Fibroblast of lung (primary cell): ENCODE data around the gene NOX4. TPM values are rescaled to one million over a fixed set of nuclear protein-coding genes. Genes with fewer than 3 reads are reported as not detected.
"Not testable (repeated sequence)": the region's sequence is repeated elsewhere in the genome, so short reads cannot be mapped to it uniquely, and the experiment has no call there.

Experiments used
- DNase-seq, 2 donors: peaks; one replicate each; pipeline versions ENCODE4 v3.0.0 to v3.0.0-alpha.2; 2010; ENCODE audit warnings: low read depth in 2 of 2
- H2AFZ ChIP-seq: 2 replicates; pipeline ENCODE4 v1.5.1; 2012; ENCODE audit warnings: low read length, control low read depth, inconsistent platforms
- H3K27ac ChIP-seq: 2 replicates; pipeline ENCODE4 v1.5.1; 2011; ENCODE audit warnings: low read length, control low read depth; ENCODE audit not compliant: insufficient read depth
- H3K27me3 ChIP-seq: 2 replicates; pipeline ENCODE4 v1.5.1; 2011; ENCODE audit warnings: mild to moderate bottlenecking, low read length; ENCODE audit not compliant: control insufficient read depth, insufficient read depth
- H3K36me3 ChIP-seq: 2 replicates; pipeline ENCODE4 v1.5.1; 2011; ENCODE audit warnings: low read length; ENCODE audit not compliant: control insufficient read depth, insufficient read depth
- H3K4me1 ChIP-seq: 2 replicates; pipeline ENCODE4 v1.5.1; 2011; ENCODE audit warnings: low read length; ENCODE audit not compliant: control insufficient read depth, insufficient read depth; ENCODE audit errors: extremely low read depth
- H3K4me2 ChIP-seq: 2 replicates; pipeline ENCODE4 v1.5.1; 2011; ENCODE audit warnings: low read length, control low read depth; ENCODE audit not compliant: insufficient read depth; ENCODE audit errors: extremely low read depth
- H3K4me3 ChIP-seq, 4 experiments: fragments of 200-600 bp in 1 of 4; sonication (generic) in 1 of 4; replicated peaks in 1 of 4; 2 replicates each; pipeline ENCODE4 v1.5.1; 2011 to 2016; ENCODE audit warnings: low read length in 4 of 4, low read depth in 3 of 4, mild to moderate bottlenecking in 3 of 4, control low read depth in 2 of 4, inconsistent platforms in 1 of 4, mixed read lengths in 1 of 4; ENCODE audit not compliant: insufficient read depth in 1 of 4; ENCODE audit errors: control extremely low read depth in 1 of 4
- H3K79me2 ChIP-seq: 2 replicates; pipeline ENCODE4 v1.5.1; 2012; ENCODE audit warnings: mild to moderate bottlenecking, low read length, inconsistent platforms; ENCODE audit not compliant: control insufficient read depth, insufficient read depth
- H3K9ac ChIP-seq: 2 replicates; pipeline ENCODE4 v1.5.1; 2011; ENCODE audit warnings: mild to moderate bottlenecking, low read length, control low read depth; ENCODE audit not compliant: insufficient read depth
- H3K9me3 ChIP-seq: 2 replicates; pipeline ENCODE4 v1.5.1; 2012; ENCODE audit warnings: low read depth, low read length; ENCODE audit not compliant: control insufficient read depth, insufficient read depth
- H4K20me1 ChIP-seq: 2 replicates; pipeline ENCODE4 v1.5.1; 2011; ENCODE audit warnings: low read length; ENCODE audit not compliant: control insufficient read depth, insufficient read depth; ENCODE audit errors: extremely low read depth
- CTCF ChIP-seq, 2 donors: IDR thresholded peaks in 1 of 2; conservative IDR thresholded peaks in 1 of 2; 1 replicate in 1 of 2; 2 replicates in 1 of 2; pipeline ENCODE4 v1.5.1; 2011 to 2012; ENCODE audit warnings: low read length in 2 of 2, control low read depth in 1 of 2, inconsistent platforms in 1 of 2, low read depth in 1 of 2, mild to moderate bottlenecking in 1 of 2
- EZH2 ChIP-seq: IDR thresholded peaks from 2 replicates; pipeline ENCODE4 v1.5.1; 2012; ENCODE audit warnings: low read length, control low read depth, mild to moderate bottlenecking; ENCODE audit errors: missing control alignments
- polyA plus RNA-seq, 2 donors: library from polyadenylated mRNA; depleted of rRNA in 1 of 2; stranded (reverse) in 1 of 2; unstranded in 1 of 2; fragments of >200 nt; gene quantifications; 2 replicates each; pipeline ENCODE4 v1.2.1, GENCODE V29; 2011 to 2012; ENCODE audit warnings: missing spikeins in 1 of 2
- total RNA-seq: library from RNA; depleted of rRNA; stranded (reverse); fragments of >200 nt; gene quantifications from 2 replicates; pipeline ENCODE4 v1.2.1, GENCODE V29; 2014

Gene NOX4
- total and polyA plus RNA-seq, 2 donors (not counting 1 experiment from before 2014, with no cell fraction given): 0.49 to 0.50 TPM

- no peak for TF ChIP-seq CTCF (conservative IDR thresholded peaks at IDR 0.05 in 1 of 2, IDR thresholded peaks at IDR 0.05 in 1 of 2; ENCODE audit: low read depth in 1 of 2, low read length in 2 of 2)
- no peak for TF ChIP-seq EZH2
- no peaks in the 10 kb centered on the region for H3K9me3 ChIP-seq
- H3K4me2 ChIP-seq: no peak overlapping the region
- no peak overlapping the region for H3K27ac ChIP-seq
- H4K20me1 ChIP-seq: no peaks in the 10 kb centered on the region
- H3K27me3 ChIP-seq: no peaks in the 10 kb centered on the region
- H3K4me3 ChIP-seq: no peak overlapping the region
- no peak for DNase-seq
- H3K36me3 ChIP-seq: no peaks in the 10 kb centered on the region
- no peaks in the 10 kb centered on the region for H3K4me1 ChIP-seq
- no peaks in the 10 kb centered on the region for H3K79me2 ChIP-seq
- H2AFZ ChIP-seq: no peak overlapping the region
- no peak overlapping the region for H3K9ac ChIP-seq
These were observed 129.4 kb downstream of the NOX4 start for GRCh38 chr11:89361734-89362133.

GRCh38 chr11:89359208-89359607 is 132.0 kb downstream of the NOX4 start:
- not testable (repeated sequence) for DNase-seq, H3K27me3 ChIP-seq, H3K4me2 ChIP-seq

DNA sequence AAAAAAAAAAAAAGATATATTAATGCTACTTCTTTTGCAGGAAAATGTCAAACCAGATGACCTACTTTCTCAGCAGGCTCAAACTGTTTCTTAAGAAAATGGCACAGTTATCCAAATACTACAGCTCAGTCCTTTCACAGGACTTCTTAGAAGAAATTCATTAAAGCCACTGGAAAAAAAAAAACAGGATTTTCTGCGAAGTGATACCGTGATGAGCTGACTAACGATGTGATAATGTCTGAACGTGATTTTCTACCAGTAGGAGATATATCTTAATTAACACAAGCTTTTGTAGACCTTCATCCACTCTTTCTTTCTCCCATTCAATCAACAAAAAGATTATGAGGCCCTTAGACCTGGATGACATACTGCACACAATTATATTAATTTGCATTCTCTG is 132.4 kb downstream of the NOX4 start:
- Histone ChIP-seq H3K9me3 (no peaks in the 10 kb centered on the region), H3K36me3 (no peaks in the 10 kb centered on the region), H3K27me3 (no peaks in the 10 kb centered on the region), H2AFZ (no peak overlapping the region), H3K79me2 (no peaks in the 10 kb centered on the region), H3K9ac (no peak overlapping the region), H3K4me2 (no peak overlapping the region), H3K4me3 (no peak overlapping the region), H3K27ac (no peak overlapping the region), H3K4me1 (no peaks in the 10 kb centered on the region), H4K20me1 (no peaks in the 10 kb centered on the region)
- DNase-seq: no peak
- TF ChIP-seq EZH2 (no peak), CTCF (conservative IDR thresholded peaks at IDR 0.05 in 1 of 2, IDR thresholded peaks at IDR 0.05 in 1 of 2; ENCODE audit: low read depth in 1 of 2, low read length in 2 of 2) (no peak)

More at GRCh38 chr11:89359208-89359607, 132.0 kb downstream of the NOX4 start:
- H3K4me1 ChIP-seq, H3K27ac ChIP-seq, H2AFZ ChIP-seq, H4K20me1 ChIP-seq, H3K9me3 ChIP-seq, H3K36me3 ChIP-seq, H3K9ac ChIP-seq, H3K4me3 ChIP-seq, H3K79me2 ChIP-seq: not testable (repeated sequence)

DNA sequence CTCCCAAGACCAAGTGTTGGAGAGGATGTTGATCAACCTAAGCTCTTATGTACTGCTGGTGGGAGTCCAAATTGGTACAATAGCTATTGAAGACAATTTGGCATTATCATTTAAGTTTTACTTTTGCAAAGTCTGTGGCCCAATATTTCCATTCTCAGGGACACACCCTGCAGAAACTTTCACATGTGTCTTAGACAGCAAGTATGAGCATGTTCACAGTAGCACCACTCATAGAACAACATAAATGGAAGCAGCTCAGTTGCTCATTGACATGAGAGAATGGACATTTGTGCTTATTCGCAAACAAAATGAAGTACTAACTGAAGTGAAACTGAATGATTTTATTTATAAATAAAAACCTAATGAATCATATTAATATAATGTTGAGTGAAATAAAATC is 135.5 kb downstream of the NOX4 start:
- Histone ChIP-seq H3K4me3 (no peak overlapping the region), H3K9me3 (no peaks in the 10 kb centered on the region), H4K20me1 (no peaks in the 10 kb centered on the region), H3K36me3 (no peaks in the 10 kb centered on the region), H3K27me3 (no peaks in the 10 kb centered on the region), H3K27ac (no peak overlapping the region), H3K4me2 (no peak overlapping the region), H3K9ac (no peak overlapping the region), H3K79me2 (no peaks in the 10 kb centered on the region), H2AFZ (no peak overlapping the region), H3K4me1 (no peaks in the 10 kb centered on the region)
- no peak for DNase-seq
- TF ChIP-seq CTCF (conservative IDR thresholded peaks at IDR 0.05 in 1 of 2, IDR thresholded peaks at IDR 0.05 in 1 of 2; ENCODE audit: low read depth in 1 of 2, low read length in 2 of 2) (no peak), EZH2 (no peak)

- not testable (repeated sequence) for DNase-seq, H3K4me1 ChIP-seq, H3K79me2 ChIP-seq, H3K27ac ChIP-seq, H3K4me3 ChIP-seq, H3K36me3 ChIP-seq, H3K9me3 ChIP-seq, H3K4me2 ChIP-seq, H4K20me1 ChIP-seq, H3K27me3 ChIP-seq, H2AFZ ChIP-seq, H3K9ac ChIP-seq
These were observed 136.7 kb downstream of the NOX4 start for GRCh38 chr11:89354513-89354912.
